ENCODE data around the gene MIP.

DNA sequence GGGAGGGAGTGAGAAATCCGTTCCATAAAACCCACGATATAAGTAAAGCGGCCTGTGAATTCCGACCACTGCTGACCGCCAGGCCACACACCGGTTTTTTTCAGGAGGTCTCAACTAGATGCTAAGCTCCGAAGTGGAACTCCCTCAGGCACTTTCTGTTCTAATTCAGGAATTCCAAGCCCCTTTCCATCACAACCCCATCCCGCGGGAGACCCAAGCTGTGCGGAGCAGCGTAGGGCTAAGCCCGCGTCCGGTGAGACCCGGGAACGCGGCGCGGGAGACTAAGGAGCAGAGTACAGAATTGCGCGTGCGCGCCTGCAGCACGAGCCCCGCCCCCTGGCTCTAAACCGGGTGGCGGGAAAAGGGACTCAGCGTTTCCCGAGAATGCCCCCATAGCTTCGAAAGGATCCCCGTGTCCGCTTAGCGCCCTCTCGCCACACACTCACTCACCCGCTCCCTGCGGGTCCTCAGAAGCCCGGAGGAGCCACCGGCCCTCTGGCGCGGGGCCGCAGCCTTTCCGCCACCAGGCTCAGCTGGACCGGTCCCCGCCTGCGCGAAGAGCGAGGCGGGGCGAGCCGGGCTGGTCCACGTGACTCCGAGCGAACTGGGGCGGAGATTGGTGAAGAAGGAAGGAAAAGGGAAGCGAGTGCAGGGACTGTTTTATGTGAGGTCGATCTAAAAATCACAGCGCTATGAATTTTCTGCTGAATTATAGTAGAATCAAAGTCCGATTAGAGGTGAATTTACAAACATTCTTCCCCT, 5.4 kb downstream of the MIP start, which contains the start of gene TIMELESS:
- no peak for TF ChIP-seq EZH2 (IDR thresholded peaks at IDR 0.05; ENCODE audit: low read length, missing control alignments)
- TF ChIP-seq, protein P1, sequence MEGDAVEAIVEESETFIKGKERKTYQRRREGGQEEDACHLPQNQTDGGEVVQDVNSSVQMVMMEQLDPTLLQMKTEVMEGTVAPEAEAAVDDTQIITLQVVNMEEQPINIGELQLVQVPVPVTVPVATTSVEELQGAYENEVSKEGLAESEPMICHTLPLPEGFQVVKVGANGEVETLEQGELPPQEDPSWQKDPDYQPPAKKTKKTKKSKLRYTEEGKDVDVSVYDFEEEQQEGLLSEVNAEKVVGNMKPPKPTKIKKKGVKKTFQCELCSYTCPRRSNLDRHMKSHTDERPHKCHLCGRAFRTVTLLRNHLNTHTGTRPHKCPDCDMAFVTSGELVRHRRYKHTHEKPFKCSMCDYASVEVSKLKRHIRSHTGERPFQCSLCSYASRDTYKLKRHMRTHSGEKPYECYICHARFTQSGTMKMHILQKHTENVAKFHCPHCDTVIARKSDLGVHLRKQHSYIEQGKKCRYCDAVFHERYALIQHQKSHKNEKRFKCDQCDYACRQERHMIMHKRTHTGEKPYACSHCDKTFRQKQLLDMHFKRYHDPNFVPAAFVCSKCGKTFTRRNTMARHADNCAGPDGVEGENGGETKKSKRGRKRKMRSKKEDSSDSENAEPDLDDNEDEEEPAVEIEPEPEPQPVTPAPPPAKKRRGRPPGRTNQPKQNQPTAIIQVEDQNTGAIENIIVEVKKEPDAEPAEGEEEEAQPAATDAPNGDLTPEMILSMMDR (conservative IDR thresholded peaks at IDR 0.05 in 1 of 2, IDR thresholded peaks at IDR 0.05 in 1 of 2; ENCODE audit: low read depth in 1 of 2, low read length in 2 of 2): no peak
